Myometrial cell (primary cell): Measurements from ENCODE around the gene MCAT. TPM values are rescaled to one million over a fixed set of nuclear protein-coding genes. Genes with fewer than 3 reads are reported as not detected.

Source experiments
- total RNA-seq: library from RNA; depleted of rRNA; stranded (reverse); fragments of >200 nt; gene quantifications from 2 replicates; pipeline ENCODE4 v1.2.3, GENCODE V29; 2015

Gene MCAT
- total RNA-seq, result 28.0 and 29.7 TPM in 2 replicates

DNA sequence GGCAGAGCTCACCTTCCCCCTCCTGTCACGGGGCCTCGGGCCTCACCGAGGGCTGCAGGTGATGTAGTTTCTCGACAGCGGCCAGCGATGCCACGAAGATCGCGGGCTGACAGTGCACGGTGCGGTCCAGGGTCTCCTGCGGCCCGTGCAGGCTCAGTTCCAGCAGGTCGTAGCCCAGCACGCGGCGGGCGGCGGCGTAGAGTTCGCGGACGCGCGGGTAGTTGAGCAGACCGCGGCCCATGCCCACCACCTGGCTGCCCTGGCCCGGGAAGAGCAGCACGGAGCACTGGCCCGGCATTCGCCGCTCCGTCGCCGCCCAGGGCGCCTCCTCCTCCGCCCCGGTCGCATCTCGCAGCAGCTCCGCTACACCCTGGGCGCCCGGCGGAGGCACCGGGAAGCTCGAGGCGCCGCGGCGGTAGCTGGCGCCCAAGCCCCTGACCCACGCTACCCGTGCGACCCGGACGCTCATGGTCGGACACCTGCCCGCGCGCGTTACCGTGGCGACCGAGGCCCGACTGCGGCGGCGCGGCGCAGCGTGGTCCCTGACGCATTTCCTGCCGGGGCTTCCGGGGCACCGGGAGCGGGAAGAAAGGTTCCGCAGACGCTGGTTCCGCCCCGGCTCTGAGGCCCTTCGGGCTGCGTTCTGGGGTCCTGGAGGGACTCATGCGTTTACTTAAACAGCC, at the start of gene MCAT:
Gene MCAT, minus strand, starts transcription at position 519 of the 683 bp plus-strand sequence. Its CDS starts 50 bp downstream, at position 469.

DNA sequence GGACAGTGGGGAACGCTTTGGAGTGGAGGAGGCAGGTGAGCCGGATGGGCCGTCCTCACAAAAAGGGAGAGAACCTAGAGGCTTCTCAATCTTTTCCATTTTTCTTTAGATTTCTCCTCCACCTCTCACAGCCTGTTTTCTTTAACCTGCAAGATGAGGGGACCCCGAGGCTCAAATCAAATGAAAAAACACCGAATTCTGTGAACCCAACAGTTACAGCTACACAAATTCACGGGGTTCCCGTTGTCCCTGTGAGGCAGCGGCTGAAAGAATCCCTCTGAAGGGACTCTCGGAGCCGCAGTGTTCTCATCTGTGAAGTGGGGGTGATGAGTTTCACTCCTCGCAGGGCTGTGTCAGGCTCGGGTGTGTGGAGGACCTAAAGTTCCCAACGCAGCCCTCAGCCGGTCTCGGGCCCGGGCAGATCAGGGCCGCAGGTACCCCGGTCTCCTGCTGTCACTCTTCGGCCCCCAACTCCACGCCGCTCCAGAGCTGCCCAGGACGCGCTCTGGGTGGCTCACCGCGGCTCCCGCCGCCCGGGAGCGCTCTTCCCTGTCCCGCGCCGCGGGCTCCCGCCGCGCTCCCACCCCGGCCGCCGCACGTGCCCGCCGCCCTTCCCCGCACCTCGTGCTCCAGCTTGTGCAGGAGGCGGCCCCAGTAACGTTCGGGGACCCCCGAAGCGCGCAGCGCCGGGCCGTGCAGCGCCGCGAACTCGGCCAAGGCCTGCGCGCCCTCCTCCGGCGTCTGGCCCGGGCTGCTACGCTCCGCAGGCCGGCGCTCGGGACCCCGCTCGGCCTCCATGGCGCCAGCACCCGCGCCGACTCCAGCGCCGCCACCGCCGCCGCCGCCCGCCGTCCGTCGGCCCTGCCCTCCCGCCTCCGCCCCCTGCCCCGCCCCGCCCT, 43.3 kb upstream of the MCAT start, which contains the start of gene TTLL12:
Gene TTLL12, minus strand, starts transcription at position 863 of the 899 bp plus-strand sequence. Its CDS starts 65 bp downstream, at position 798.

DNA sequence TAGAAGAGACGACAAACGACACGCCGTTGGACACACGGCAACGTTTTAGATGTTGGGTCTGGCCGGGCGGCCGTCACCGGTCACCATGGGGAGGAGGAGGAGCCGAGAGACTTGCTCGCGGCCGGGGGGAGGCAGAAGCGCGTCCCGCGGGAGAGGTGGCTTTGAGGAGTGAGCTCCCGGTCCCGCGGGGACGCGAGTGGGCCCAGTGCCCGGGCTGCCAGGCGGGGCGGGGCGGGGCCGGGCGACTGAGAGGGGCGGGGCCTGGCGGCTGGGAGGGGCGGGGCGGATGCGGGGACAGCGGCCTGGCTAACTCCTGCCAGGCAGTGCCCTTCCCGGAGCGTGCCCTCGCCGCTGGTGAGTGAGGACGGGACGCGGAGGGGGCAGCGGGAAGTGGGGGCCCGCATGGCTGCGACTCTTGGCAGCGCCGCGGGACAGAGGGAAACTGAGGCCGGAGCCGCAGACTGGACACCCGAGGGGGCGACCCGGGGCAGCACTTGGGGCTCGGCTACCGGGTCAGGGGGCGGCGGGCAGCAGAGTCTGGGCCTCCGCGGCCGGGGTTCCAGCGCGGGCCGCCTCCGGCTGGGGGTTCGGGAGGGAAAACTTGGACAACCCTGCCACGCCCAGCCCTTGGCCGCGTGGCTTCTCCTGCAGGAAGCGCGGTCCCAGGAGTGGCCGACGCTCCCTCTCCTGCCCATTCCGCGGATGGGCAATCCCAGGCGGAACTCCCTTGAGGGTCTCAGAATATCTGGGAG, 8.2 kb upstream of the MCAT start, which contains the start of gene TSPO:
Gene TSPO, plus strand, starts transcription at position 309 of the 752 bp plus-strand sequence. CDS start 7,680 bp downstream, outside the sequence.

DNA sequence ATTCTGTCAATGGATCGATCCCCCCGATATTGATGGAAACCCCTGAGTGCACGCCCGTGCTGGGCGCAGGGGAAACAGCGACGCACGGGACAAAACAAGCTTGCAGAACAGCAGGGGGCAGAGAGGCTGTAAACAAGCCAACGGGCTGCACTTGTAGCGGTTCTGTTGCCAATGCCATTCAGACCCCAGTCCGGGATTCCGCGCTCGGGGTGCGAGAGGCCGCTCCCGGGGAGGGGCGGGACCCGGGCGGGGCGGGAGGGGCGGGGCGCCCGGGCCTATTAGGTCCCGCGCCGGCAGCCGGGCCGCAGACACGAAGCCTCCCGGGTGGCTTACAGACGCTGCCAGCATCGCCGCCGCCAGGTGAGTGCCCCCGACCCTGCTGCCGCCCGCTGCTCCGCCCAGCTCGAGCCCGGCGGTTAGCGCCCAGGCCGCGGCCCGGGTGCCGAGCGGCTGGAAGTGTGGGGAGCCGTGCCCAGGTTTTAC, 32.7 kb downstream of the MCAT start, which contains the start of gene BIK:
Gene BIK, plus strand, starts transcription at position 307 of the 483 bp plus-strand sequence. CDS start 13,273 bp downstream, outside the sequence.

DNA sequence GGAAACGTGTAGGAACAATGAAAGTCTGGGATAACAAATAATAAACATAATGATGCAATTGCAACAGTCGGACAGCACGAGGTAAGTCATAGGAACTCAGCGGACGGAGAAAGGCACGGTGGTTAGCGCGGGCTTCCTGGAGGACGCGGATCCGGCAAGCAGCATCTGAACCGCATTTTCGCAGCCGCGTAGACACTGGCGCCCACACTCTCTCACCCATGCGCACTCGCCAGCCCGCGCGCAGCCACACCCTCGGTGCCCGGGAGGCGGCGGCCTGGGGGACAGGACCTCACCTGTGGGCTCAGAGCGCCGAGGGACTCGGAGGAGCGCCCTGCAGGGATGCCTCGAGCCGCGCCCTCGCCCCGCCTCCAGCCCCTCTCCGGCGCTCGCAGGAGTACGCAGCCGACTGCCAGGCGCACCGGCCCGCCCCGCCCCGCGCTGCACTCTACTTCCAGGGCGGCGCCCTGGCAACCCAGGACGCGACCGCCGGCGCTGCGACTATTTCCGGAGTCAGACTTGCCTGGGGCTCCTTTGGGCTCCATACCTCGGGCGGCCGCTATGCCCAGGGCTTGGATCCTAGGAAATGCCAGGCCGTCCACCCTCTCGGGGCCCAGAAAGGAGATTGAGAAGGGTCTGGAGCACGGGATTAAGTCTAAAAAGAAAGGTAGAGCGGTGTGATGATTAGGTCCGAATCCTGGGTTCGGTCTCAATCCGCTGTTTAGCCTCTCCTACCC, 54.0 kb downstream of the MCAT start, which contains the start of gene TTLL1:
Gene TTLL1, minus strand, starts transcription at position 408 of the 734 bp plus-strand sequence. CDS start 13,805 bp downstream, outside the sequence.

Other genes starting within 250 kb of the MCAT start
- gene PACSIN2, start 128.2 kb downstream of the MCAT start, total RNA-seq, result 42.1 and 50.0 TPM in 2 replicates
- gene TTLL1, start 54.0 kb downstream of the MCAT start, total RNA-seq, result 9.7 and 11.2 TPM in 2 replicates
- gene BIK, start 32.6 kb downstream of the MCAT start, total RNA-seq, result not detected in 2 replicates
- gene TSPO, start 8.2 kb upstream of the MCAT start, total RNA-seq, result 821 and 840 TPM in 2 replicates
- gene TTLL12, start 43.7 kb upstream of the MCAT start, total RNA-seq, result 33.5 and 35.7 TPM in 2 replicates
- not detected in 2 replicates for gene SCUBE1, start 200.0 kb upstream of the MCAT start, total RNA-seq